WI38 (cell line): ENCODE measurements around the gene PLCH2.

ENCODE experiments used
- H3K4me3 ChIP-seq: 2 replicates; pipeline ENCODE4 v1.5.1; 2011; ENCODE audit warnings: low read depth, mild to moderate bottlenecking, control low read depth, low read length
- CTCF ChIP-seq: IDR thresholded peaks from 2 replicates; pipeline ENCODE4 v1.5.1; 2012; ENCODE audit warnings: low read depth, mild to moderate bottlenecking, control low read depth, low read length

Gene PLCH2

GRCh38 chr1:2431103-2431502 lies 45.0 kb upstream of the PLCH2 start:
- TF ChIP-seq CTCF: no peak
- no peak overlapping the region for H3K4me3 ChIP-seq

GRCh38 chr1:2431518-2431917 lies 44.6 kb upstream of the PLCH2 start:
- no peak overlapping the region for H3K4me3 ChIP-seq
- TF ChIP-seq CTCF: no peak

GRCh38 chr1:2432441-2432844 lies 43.6 kb upstream of the PLCH2 start:
- no peak overlapping the region for H3K4me3 ChIP-seq
- no peak for TF ChIP-seq CTCF

GRCh38 chr1:2433196-2433595 lies 42.9 kb upstream of the PLCH2 start:
- no peak for TF ChIP-seq CTCF
- no peak overlapping the region for H3K4me3 ChIP-seq

- H3K4me3 ChIP-seq: no peak overlapping the region
- TF ChIP-seq CTCF: no peak
Observed at GRCh38 chr1:2433936-2434655, 42.0 kb upstream of the PLCH2 start.

GRCh38 chr1:2435091-2435490 lies 41.0 kb upstream of the PLCH2 start:
- no peak for TF ChIP-seq CTCF
- H3K4me3 ChIP-seq: no peak overlapping the region

- H3K4me3 ChIP-seq: no peak overlapping the region
Observed at GRCh38 chr1:2435746-2436355, 40.2 kb upstream of the PLCH2 start.

More at GRCh38 chr1:2435746-2436355, 40.2 kb upstream of the PLCH2 start:
- no peak for TF ChIP-seq CTCF
